A549 (cell line): ENCODE data around the gene APOL2. TPM values are rescaled to one million over a fixed set of nuclear protein-coding genes. Genes with fewer than 3 reads are reported as not detected.
A peak's percentile ranks its signal among the peaks of the same experiment; 100 is the strongest.

Source experiments
- ATAC-seq, 2 experiments: fragments of 200-7000 bp in 1 of 2; fragments of >200 bp in 1 of 2; cut with Nextera tagmentation in 1 of 2; cut with Tn5 transposase in 1 of 2; 3 replicates each; pipeline versions ENCODE4 v1.8.0 to v1.9.1; 2018 to 2020; ENCODE audit warnings: mild to moderate bottlenecking in 1 of 2, moderate library complexity in 1 of 2
- CTCF ChIA-PET: fragments of 300-600 bp; sonication (Branson Sonifier 250); formaldehyde crosslinking; extraction: SDS; loops from one replicate; lab custom pipeline; 2021; ENCODE audit warnings: antibody characterized with exemption, inconsistent platforms; lab: Yijun Ruan, JAX
- POLR2A ChIA-PET: fragments of 350-600 bp; formaldehyde crosslinking; extraction: SDS; loops from one replicate; lab custom pipeline; 2021; ENCODE audit warnings: antibody characterized with exemption, inconsistent platforms; lab: Yijun Ruan, JAX
- DNase-seq, 2 experiments: peaks; one replicate each; pipeline versions ENCODE4 v3.0.0 to v3.0.0-alpha.2; 2011 to 2016; ENCODE audit warnings: low read depth in 1 of 2, low spot score in 1 of 2
- FAIRE-seq: peaks from 2 replicates; lab custom pipeline; 2011; peaks lifted over from hg19 to GRCh38; lab: Jason Lieb, UNC
- H3K27ac ChIP-seq, 2 experiments: fragments of >200 bp; sonication (Bioruptor Twin); formaldehyde crosslinking; 3 replicates each; pipeline ENCODE4 v1.5.1; 2016 to 2017
- H3K4me1 ChIP-seq: fragments of >200 bp; sonication (Bioruptor Twin); formaldehyde crosslinking; 3 replicates; pipeline ENCODE4 v1.6.1; 2016
- H3K4me2 ChIP-seq: fragments of >200 bp; sonication (Bioruptor Twin); formaldehyde crosslinking; 3 replicates; pipeline ENCODE4 v1.6.1; 2016
- H3K4me3 ChIP-seq: fragments of >200 bp; sonication (Bioruptor Twin); formaldehyde crosslinking; 3 replicates; pipeline ENCODE4 v1.5.1; 2016
- H3K9me3 ChIP-seq: fragments of >200 bp; sonication (Bioruptor Twin); formaldehyde crosslinking; 3 replicates; pipeline ENCODE4 v1.6.1; 2016
- CBX8 ChIP-seq: fragments of 200-600 bp; sonication (generic); IDR thresholded peaks from 2 replicates; pipeline ENCODE4 v1.6.1; 2016
- CHD2 ChIP-seq: fragments of 150-350 bp; IDR thresholded peaks from 2 replicates; pipeline ENCODE4 v1.6.1; 2014; ENCODE audit warnings: low read length; ENCODE audit not compliant: partially characterized antibody
- EHMT2 ChIP-seq: fragments of 200-600 bp; sonication (generic); IDR thresholded peaks from 2 replicates; pipeline ENCODE4 v1.6.1; 2016; ENCODE audit warnings: antibody characterized with exemption, low read depth, mild to moderate bottlenecking, moderate library complexity
- FOSB ChIP-seq: fragments of 250-450 bp; sonication (Bioruptor Pico); IDR thresholded peaks from 2 replicates; pipeline ENCODE4 v1.5.0; 2020; ENCODE audit warnings: mild to moderate bottlenecking, moderate library complexity
- FOXS1 ChIP-seq: fragments of 250-450 bp; sonication (Bioruptor Pico); IDR thresholded peaks from 2 replicates; pipeline ENCODE4 v1.5.0; 2020; ENCODE audit warnings: mild to moderate bottlenecking, moderate library complexity
- JUNB ChIP-seq: fragments of >200 bp; sonication (Bioruptor Twin); formaldehyde crosslinking; IDR thresholded peaks from 2 replicates; pipeline ENCODE4 v1.6.1; 2016
- KDM5A ChIP-seq: fragments of 200-600 bp; sonication (generic); IDR thresholded peaks from 2 replicates; pipeline ENCODE4 v1.6.1; 2016; ENCODE audit warnings: antibody characterized with exemption, mild to moderate bottlenecking
- MAFK ChIP-seq: fragments of 450-650 bp; IDR thresholded peaks from 2 replicates; pipeline ENCODE4 v1.6.1; 2014; ENCODE audit not compliant: partially characterized antibody
- MAZ ChIP-seq: fragments of 150-350 bp; IDR thresholded peaks from 2 replicates; pipeline ENCODE4 v1.6.1; 2014; ENCODE audit warnings: antibody characterized with exemption, low read depth, low read length, borderline replicate concordance
- MYC ChIP-seq: IDR thresholded peaks from 2 replicates; pipeline ENCODE4 v1.6.1; 2012; ENCODE audit warnings: mild to moderate bottlenecking, inconsistent platforms, low read length, improper control_type of control experiment, borderline replicate concordance
- NPAS2 ChIP-seq: fragments of 250-450 bp; sonication (Bioruptor Pico); IDR thresholded peaks from 2 replicates; pipeline ENCODE4 v1.8.0; 2022; ENCODE audit warnings: mild to moderate bottlenecking, moderate library complexity, borderline replicate concordance
- NR3C1 ChIP-seq: fragments of >200 bp; sonication (Bioruptor Twin); formaldehyde crosslinking; IDR thresholded peaks from 3 replicates; pipeline ENCODE4 v1.6.1; 2017
- POLR2A ChIP-seq: IDR thresholded peaks from 2 replicates; pipeline ENCODE4 v1.6.1; 2012; ENCODE audit warnings: mild to moderate bottlenecking, low read length
- RAD21 ChIP-seq, 2 experiments: fragments of >200 bp in 1 of 2; sonication (Bioruptor Twin) in 1 of 2; formaldehyde crosslinking in 1 of 2; IDR thresholded peaks in 1 of 2; conservative IDR thresholded peaks in 1 of 2; 2 replicates in 1 of 2; 3 replicates in 1 of 2; pipeline ENCODE4 v1.6.1; 2012 to 2018; ENCODE audit warnings: inconsistent platforms in 1 of 2
- RARB ChIP-seq: fragments of 250-450 bp; sonication (Bioruptor Pico); IDR thresholded peaks from 2 replicates; pipeline ENCODE4 v1.8.0; 2021; ENCODE audit warnings: mild to moderate bottlenecking, moderate library complexity
- SMC3 ChIP-seq: fragments of >200 bp; sonication (Bioruptor Twin); formaldehyde crosslinking; IDR thresholded peaks from 3 replicates; pipeline ENCODE4 v1.6.1; 2018; ENCODE audit warnings: inconsistent platforms
- ZFP36 ChIP-seq: fragments of 450-650 bp; IDR thresholded peaks from 2 replicates; pipeline ENCODE4 v1.6.1; 2014; ENCODE audit warnings: borderline replicate concordance; ENCODE audit not compliant: partially characterized antibody
- WGBS: methylation state at CpG from one replicate; pipeline ENCODE4 v1.1.6; 2017; ENCODE audit errors: missing lambda C conversion rate; 5-methylcytosine and 5-hydroxymethylcytosine counted together
- polyA minus RNA-seq: library from RNA; depleted of rRNA, polyadenylated mRNA; stranded (reverse); fragments of >200 nt; gene quantifications from 2 replicates; pipeline ENCODE4 v1.2.3, GENCODE V29; 2011; rRNA and poly(A)+ RNA removed
- polyA plus RNA-seq, 4 experiments: library from polyadenylated mRNA; depleted of rRNA in 3 of 4; stranded (reverse); fragments of >200 nt; fragmentation: RNase III in 1 of 4; extraction: RNeasy Plus Mini Kit Qiagen cat#74134 plus additional on column Dnase treatment in 1 of 4; gene quantifications; 2 replicates in 3 of 4; 3 replicates in 1 of 4; pipeline ENCODE4 v1.2.3, GENCODE V29; 2011 to 2017
- TF ChIP-seq, protein P1 (sequence below): IDR thresholded peaks from 2 replicates; pipeline ENCODE4 v1.6.1; 2012
- TF ChIP-seq, protein P2 (sequence below): fragments of >200 bp; sonication (Bioruptor Twin); formaldehyde crosslinking; IDR thresholded peaks from 3 replicates; pipeline ENCODE4 v1.5.1; 2016
- TF ChIP-seq, protein P3 (sequence below): fragments of 150-350 bp; IDR thresholded peaks from 2 replicates; pipeline ENCODE4 v1.6.1; 2014; ENCODE audit warnings: low read depth, mild to moderate bottlenecking, low read length
- TF ChIP-seq, protein P4 (sequence below): fragments of 250-450 bp; sonication (Bioruptor Pico); IDR thresholded peaks from 2 replicates; pipeline ENCODE4 v1.5.0; 2020; ENCODE audit warnings: low read depth, mild to moderate bottlenecking, moderate library complexity

Gene APOL2, protein sequence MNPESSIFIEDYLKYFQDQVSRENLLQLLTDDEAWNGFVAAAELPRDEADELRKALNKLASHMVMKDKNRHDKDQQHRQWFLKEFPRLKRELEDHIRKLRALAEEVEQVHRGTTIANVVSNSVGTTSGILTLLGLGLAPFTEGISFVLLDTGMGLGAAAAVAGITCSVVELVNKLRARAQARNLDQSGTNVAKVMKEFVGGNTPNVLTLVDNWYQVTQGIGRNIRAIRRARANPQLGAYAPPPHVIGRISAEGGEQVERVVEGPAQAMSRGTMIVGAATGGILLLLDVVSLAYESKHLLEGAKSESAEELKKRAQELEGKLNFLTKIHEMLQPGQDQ
- polyA plus RNA-seq (2011; rRNA removed) (8.7 and 12.3 TPM in 2 replicates), polyA plus RNA-seq (2017; fragmentation: RNase III; extraction: RNeasy Plus Mini Kit Qiagen cat#74134 plus additional on column Dnase treatment) (21.5 to 23.8 TPM (median 23.1 TPM) in 3 replicates), polyA minus RNA-seq (16.4 and 17.4 TPM in 2 replicates)
- polyA plus RNA-seq (2012; cell fraction: cytosol; rRNA removed), result 8.6 TPM in 2 replicates
- 12.3 and 13.2 TPM in 2 replicates for polyA plus RNA-seq (2012; cell fraction: nucleus; rRNA removed)

DNA sequence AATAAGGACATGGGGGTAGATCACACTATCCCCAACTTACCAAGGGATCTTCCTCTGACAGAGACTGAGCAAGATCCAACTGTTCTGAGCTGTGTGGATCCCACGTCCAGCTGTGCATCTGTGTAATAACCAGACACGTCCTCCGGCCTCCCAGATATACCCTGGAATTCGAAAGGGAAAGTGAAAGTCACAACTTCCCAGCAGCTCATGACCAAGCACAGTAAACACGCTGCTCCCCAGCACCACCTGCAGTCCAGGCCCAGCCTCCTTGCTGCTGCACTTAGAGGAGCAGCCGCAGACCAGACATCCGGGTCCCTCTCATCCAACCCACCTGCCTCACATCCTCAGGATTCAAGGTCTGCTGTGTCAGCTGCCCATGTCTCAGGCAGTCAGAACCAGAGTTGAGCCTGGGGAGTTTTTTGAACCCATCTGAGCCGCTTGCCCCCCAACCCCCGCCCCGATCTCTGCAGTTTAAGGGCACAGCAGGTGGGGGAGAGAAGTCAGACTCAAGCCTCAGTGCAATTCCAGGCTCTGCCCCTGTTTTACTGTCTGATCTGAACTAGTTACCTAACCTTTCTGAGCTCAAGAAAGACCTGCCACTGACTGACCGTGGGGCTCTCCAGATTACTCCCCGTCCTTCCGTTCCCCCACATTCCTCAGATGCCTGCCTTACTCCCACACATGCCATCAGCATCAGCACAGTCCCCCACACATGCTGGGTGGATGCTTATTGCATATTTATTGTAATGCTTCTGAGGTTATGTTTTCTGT is at the start of gene APOL2:
TSS of gene APOL2 (minus strand) at position 127 of the 771 bp plus-strand sequence. CDS start 6,365 bp downstream, outside the sequence.
- TF ChIP-seq KDM5A (no peak), CBX8 (no peak), NR3C1 (no peak), RAD21 (conservative IDR thresholded peaks at IDR 0.05 in 1 of 2, IDR thresholded peaks at IDR 0.05 in 1 of 2) (peak; percentile 19 to 28; a peak in 2 of 5 replicates), MAFK (peak; percentile 3), NPAS2 (no peak), SMC3 (0 out of 3 replicates have a peak, but pooled peaks have one; percentile 23), RARB (CRISPR knock-in tag) (no peak)
- TF ChIP-seq, protein P1, sequence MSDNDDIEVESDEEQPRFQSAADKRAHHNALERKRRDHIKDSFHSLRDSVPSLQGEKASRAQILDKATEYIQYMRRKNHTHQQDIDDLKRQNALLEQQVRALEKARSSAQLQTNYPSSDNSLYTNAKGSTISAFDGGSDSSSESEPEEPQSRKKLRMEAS, result peak; percentile 42; the same call in 1 of the 2 replicates
- TF ChIP-seq, protein P2, sequence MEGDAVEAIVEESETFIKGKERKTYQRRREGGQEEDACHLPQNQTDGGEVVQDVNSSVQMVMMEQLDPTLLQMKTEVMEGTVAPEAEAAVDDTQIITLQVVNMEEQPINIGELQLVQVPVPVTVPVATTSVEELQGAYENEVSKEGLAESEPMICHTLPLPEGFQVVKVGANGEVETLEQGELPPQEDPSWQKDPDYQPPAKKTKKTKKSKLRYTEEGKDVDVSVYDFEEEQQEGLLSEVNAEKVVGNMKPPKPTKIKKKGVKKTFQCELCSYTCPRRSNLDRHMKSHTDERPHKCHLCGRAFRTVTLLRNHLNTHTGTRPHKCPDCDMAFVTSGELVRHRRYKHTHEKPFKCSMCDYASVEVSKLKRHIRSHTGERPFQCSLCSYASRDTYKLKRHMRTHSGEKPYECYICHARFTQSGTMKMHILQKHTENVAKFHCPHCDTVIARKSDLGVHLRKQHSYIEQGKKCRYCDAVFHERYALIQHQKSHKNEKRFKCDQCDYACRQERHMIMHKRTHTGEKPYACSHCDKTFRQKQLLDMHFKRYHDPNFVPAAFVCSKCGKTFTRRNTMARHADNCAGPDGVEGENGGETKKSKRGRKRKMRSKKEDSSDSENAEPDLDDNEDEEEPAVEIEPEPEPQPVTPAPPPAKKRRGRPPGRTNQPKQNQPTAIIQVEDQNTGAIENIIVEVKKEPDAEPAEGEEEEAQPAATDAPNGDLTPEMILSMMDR, result peak; percentile 28; the same call in 1 of the 3 replicates
- TF ChIP-seq, protein P3, sequence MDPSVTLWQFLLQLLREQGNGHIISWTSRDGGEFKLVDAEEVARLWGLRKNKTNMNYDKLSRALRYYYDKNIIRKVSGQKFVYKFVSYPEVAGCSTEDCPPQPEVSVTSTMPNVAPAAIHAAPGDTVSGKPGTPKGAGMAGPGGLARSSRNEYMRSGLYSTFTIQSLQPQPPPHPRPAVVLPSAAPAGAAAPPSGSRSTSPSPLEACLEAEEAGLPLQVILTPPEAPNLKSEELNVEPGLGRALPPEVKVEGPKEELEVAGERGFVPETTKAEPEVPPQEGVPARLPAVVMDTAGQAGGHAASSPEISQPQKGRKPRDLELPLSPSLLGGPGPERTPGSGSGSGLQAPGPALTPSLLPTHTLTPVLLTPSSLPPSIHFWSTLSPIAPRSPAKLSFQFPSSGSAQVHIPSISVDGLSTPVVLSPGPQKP, result no peak
- peak within 1 kb of the TSS; percentile 73 to 92 for H3K27ac ChIP-seq
- ATAC-seq (peak; percentile 99), FAIRE-seq (peak; percentile 83), DNase-seq (peak; percentile 82 to 85)
- H3K4me3 ChIP-seq, result peak within 1 kb of the TSS; percentile 60
- 10% methylated on average over 11 of the region's 13 CpGs for WGBS
- ChIA-PET CTCF (interaction anchor here (0.7 to 2.9 kb wide), 28 partner anchors 10 to 94 kb away, joined by 3 to 14 read pairs (median 4); partner anchors contain the start of genes APOL1 and APOL4), POLR2A (interaction anchor here (0.6 to 0.7 kb wide), 2 partner anchors 15 to 44 kb away, joined by 3 to 4 read pairs; no protein-coding TSS in a partner anchor)
- H3K4me1 ChIP-seq, result peaks cover 18% of the 10 kb centered on the region
- no peaks in the 10 kb centered on the region for H3K9me3 ChIP-seq
- H3K4me2 ChIP-seq, result peak within 1 kb of the TSS; percentile 96

DNA sequence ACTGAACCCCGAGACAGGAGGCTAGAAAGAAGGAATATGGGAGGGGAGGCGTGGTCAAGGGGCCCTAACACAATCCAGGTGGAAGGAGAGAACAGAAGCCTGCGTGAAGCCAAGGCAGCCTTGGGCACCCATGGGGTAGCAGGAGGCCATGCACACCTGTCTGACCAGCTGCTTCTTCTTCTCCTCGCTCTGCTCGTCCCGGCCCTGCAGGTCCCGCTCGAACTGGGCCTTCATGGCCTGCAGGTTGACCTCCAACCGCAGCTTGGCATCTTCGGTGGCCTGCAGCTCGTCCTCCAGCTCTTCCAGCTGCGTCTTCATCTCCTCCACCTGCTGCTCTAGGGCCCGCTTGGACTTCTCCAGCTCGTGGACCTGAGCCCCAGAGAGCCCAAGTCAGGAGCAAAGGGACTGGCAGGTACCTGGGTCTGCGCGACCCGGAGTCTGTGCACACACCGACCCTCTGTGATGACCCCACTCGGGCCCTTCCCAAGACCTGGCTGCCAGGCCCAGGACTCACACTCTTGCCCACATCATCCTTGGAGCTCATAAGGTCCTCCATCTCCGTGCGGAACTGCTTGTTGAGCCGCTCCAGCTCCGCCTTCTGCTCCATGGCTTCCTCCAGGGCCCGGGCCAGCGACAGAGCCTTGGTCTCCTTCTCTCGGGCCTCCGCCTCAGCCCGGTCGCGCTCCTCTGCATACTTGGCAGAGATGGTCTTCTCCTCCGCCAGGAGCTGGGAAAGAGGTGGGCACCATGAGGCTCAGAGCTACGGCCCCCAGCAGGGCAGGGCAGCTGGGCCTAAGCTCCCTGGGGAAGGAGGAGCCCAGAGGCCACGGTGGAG is 49.5 kb upstream of the APOL2 start:
- no peak overlapping the region for H3K27ac ChIP-seq
- no peak overlapping the region for H3K4me2 ChIP-seq
- ChIA-PET POLR2A (no interaction called here), CTCF (interaction anchor here (0.9 to 5.6 kb wide), 5 partner anchors 10 to 182 kb away, joined by 3 to 86 read pairs (median 6); partner anchors contain the start of gene APOL2)
- DNase-seq, result no peak
- no peak for TF ChIP-seq EHMT2
- TF ChIP-seq MAZ, result no peak
- no peak for TF ChIP-seq MYC
- no peak for TF ChIP-seq POLR2A
- TF ChIP-seq JUNB, result no peak
- no peak for TF ChIP-seq ZFP36
- no peak for TF ChIP-seq FOSB
- TF ChIP-seq, protein P4, sequence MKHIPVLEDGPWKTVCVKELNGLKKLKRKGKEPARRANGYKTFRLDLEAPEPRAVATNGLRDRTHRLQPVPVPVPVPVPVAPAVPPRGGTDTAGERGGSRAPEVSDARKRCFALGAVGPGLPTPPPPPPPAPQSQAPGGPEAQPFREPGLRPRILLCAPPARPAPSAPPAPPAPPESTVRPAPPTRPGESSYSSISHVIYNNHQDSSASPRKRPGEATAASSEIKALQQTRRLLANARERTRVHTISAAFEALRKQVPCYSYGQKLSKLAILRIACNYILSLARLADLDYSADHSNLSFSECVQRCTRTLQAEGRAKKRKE, result no peak
- TF ChIP-seq CHD2, result no peak
- TF ChIP-seq FOXS1 (CRISPR knock-in tag), result no peak
- no peaks in the 10 kb centered on the region for H3K4me1 ChIP-seq
- no peak overlapping the region for H3K4me3 ChIP-seq
- ATAC-seq, result no peak
- no peak for FAIRE-seq
- WGBS, result 93% methylated on average over 33 of the region's 33 CpGs
- no peaks in the 10 kb centered on the region for H3K9me3 ChIP-seq
